ENCODE data around the gene ENPEP. TPM values are rescaled to one million over a fixed set of nuclear protein-coding genes. Genes with fewer than 3 reads are reported as not detected.

ENPEP gene
- total RNA-seq, 1 donor from 2014 or later: 4.6 TPM

GRCh38 chr4:110532901-110533589, 57.1 kb downstream of the ENPEP start:
- Histone ChIP-seq H3K4me3 (ENCODE audit: low read depth, low read length) (no peak overlapping the region), H3K27me3 (ENCODE audit: control insufficient read depth, insufficient read depth, low read length) (no peaks in the 10 kb centered on the region), H3K36me3 (ENCODE audit: control insufficient read depth, insufficient read depth, low read length) (no peaks in the 10 kb centered on the region)
- no peak for TF ChIP-seq CTCF (IDR thresholded peaks at IDR 0.05; ENCODE audit: insufficient read depth, low read length, poor library complexity, severe bottlenecking)
- no peak for DNase-seq (ENCODE audit: low read depth)

- Histone ChIP-seq H3K27me3 (ENCODE audit: control insufficient read depth, insufficient read depth, low read length) (no peaks in the 10 kb centered on the region), H3K4me3 (ENCODE audit: low read depth, low read length) (no peak overlapping the region), H3K36me3 (ENCODE audit: control insufficient read depth, insufficient read depth, low read length) (no peaks in the 10 kb centered on the region)
- no peak for TF ChIP-seq CTCF (IDR thresholded peaks at IDR 0.05; ENCODE audit: insufficient read depth, low read length, poor library complexity, severe bottlenecking)
- no peak for DNase-seq (ENCODE audit: low read depth)
Measured at GRCh38 chr4:110533590-110533910, 57.6 kb downstream of the ENPEP start.

GRCh38 chr4:110533940-110534339, 58.0 kb downstream of the ENPEP start:
- no peaks in the 10 kb centered on the region for H3K36me3 ChIP-seq (ENCODE audit: control insufficient read depth, insufficient read depth, low read length)
- no peak overlapping the region for H3K4me3 ChIP-seq (ENCODE audit: low read depth, low read length)
- no peaks in the 10 kb centered on the region for H3K27me3 ChIP-seq (ENCODE audit: control insufficient read depth, insufficient read depth, low read length)
- peak; percentile 95 for DNase-seq (ENCODE audit: low read depth)
- no peak for TF ChIP-seq CTCF (IDR thresholded peaks at IDR 0.05; ENCODE audit: insufficient read depth, low read length, poor library complexity, severe bottlenecking)

GRCh38 chr4:110540581-110540980, 64.6 kb downstream of the ENPEP start:
- H3K36me3 ChIP-seq (ENCODE audit: control insufficient read depth, insufficient read depth, low read length): no peaks in the 10 kb centered on the region
- no peak for DNase-seq (ENCODE audit: low read depth)

GRCh38 chr4:110540982-110541451, 65.1 kb downstream of the ENPEP start:
- peak; percentile 37 for DNase-seq (ENCODE audit: low read depth)
- Histone ChIP-seq H3K27me3 (ENCODE audit: control insufficient read depth, insufficient read depth, low read length) (no peaks in the 10 kb centered on the region), H3K36me3 (ENCODE audit: control insufficient read depth, insufficient read depth, low read length) (no peaks in the 10 kb centered on the region), H3K4me3 (ENCODE audit: low read depth, low read length) (no peak overlapping the region)
- no peak for TF ChIP-seq CTCF (IDR thresholded peaks at IDR 0.05; ENCODE audit: insufficient read depth, low read length, poor library complexity, severe bottlenecking)

More at GRCh38 chr4:110540581-110540980, 64.6 kb downstream of the ENPEP start:
- Histone ChIP-seq H3K4me3 (ENCODE audit: low read depth, low read length) (no peak overlapping the region), H3K27me3 (ENCODE audit: control insufficient read depth, insufficient read depth, low read length) (no peaks in the 10 kb centered on the region)
- no peak for TF ChIP-seq CTCF (IDR thresholded peaks at IDR 0.05; ENCODE audit: insufficient read depth, low read length, poor library complexity, severe bottlenecking)

- TF ChIP-seq CTCF (IDR thresholded peaks at IDR 0.05; ENCODE audit: insufficient read depth, low read length, poor library complexity, severe bottlenecking): no peak
- Histone ChIP-seq H3K36me3 (ENCODE audit: control insufficient read depth, insufficient read depth, low read length) (no peaks in the 10 kb centered on the region), H3K27me3 (ENCODE audit: control insufficient read depth, insufficient read depth, low read length) (no peaks in the 10 kb centered on the region), H3K4me3 (ENCODE audit: low read depth, low read length) (no peak overlapping the region)
- no peak for DNase-seq (ENCODE audit: low read depth)
Measured at GRCh38 chr4:110543577-110543976, 67.6 kb downstream of the ENPEP start.
